GM18873 (cell line): ENCODE measurements around the gene PRSS2.
"Not testable (repeated sequence)": the region's sequence is repeated elsewhere in the genome, so short reads cannot be mapped to it uniquely, and the experiment has no call there.

Experiments used
- ATAC-seq: cut with Tn5 transposase; IDR thresholded peaks from one replicate; pipeline ENCODE4 v1.9.1; 2021; ENCODE audit warnings: mild to moderate bottlenecking, moderate library complexity, moderate number of reproducible peaks; ENCODE audit not compliant: unreplicated experiment, low FRiP score

Gene PRSS2

GRCh38 chr7:142758312-142758711 lies 12.5 kb upstream of the PRSS2 start:
- not testable (repeated sequence) for ATAC-seq

GRCh38 chr7:142759433-142759832 lies 11.3 kb upstream of the PRSS2 start:
- ATAC-seq, result no peak

GRCh38 chr7:142760071-142760642 lies 10.6 kb upstream of the PRSS2 start:
- no peak for ATAC-seq

GRCh38 chr7:142761606-142762005 lies 9.2 kb upstream of the PRSS2 start:
- not testable (repeated sequence) for ATAC-seq

GRCh38 chr7:142762104-142762503 lies 8.7 kb upstream of the PRSS2 start:
- ATAC-seq, result no peak

GRCh38 chr7:142767451-142767850 lies 3.3 kb upstream of the PRSS2 start:
- no peak for ATAC-seq

- no peak for ATAC-seq
Measured at GRCh38 chr7:142767861-142768260, 2.9 kb upstream of the PRSS2 start.

GRCh38 chr7:142768885-142769284 lies 1.9 kb upstream of the PRSS2 start:
- not testable (repeated sequence) for ATAC-seq

GRCh38 chr7:142771353-142771723 lies 568 bp downstream of the PRSS2 start:
- peak; percentile 65 for ATAC-seq

- ATAC-seq, result no peak
Measured at GRCh38 chr7:142772051-142772450, 1.3 kb downstream of the PRSS2 start.

GRCh38 chr7:142772673-142773072 lies 1.9 kb downstream of the PRSS2 start:
- ATAC-seq, result no peak

- ATAC-seq, result no peak
Measured at GRCh38 chr7:142773230-142773629, 2.5 kb downstream of the PRSS2 start.

- ATAC-seq, result no peak
Measured at GRCh38 chr7:142773937-142774744, 3.4 kb downstream of the PRSS2 start.

- ATAC-seq, result no peak
Measured at GRCh38 chr7:142774826-142775225, 4.1 kb downstream of the PRSS2 start.

- ATAC-seq, result not testable (repeated sequence)
Measured at GRCh38 chr7:142775351-142776115, 4.8 kb downstream of the PRSS2 start.

- ATAC-seq, result no peak
Measured at GRCh38 chr7:142776206-142776844, 5.6 kb downstream of the PRSS2 start.

GRCh38 chr7:142776845-142777225 lies 6.1 kb downstream of the PRSS2 start:
- ATAC-seq, result not testable (repeated sequence)

GRCh38 chr7:142777318-142777717 lies 6.5 kb downstream of the PRSS2 start:
- no peak for ATAC-seq

- peak; percentile 96 for ATAC-seq
Measured at GRCh38 chr7:142782922-142783900, 12.4 kb downstream of the PRSS2 start.

GRCh38 chr7:142784096-142784495 lies 13.3 kb downstream of the PRSS2 start:
- no peak for ATAC-seq
